HFF-Myc (cell line): ENCODE results near the gene COX10.

Source experiments
- DNase-seq: peaks from one replicate; pipeline ENCODE4 v3.0.0-alpha.2; 2011; ENCODE audit warnings: low read depth; ENCODE audit errors: extremely low read depth
- H3K4me3 ChIP-seq: replicated peaks from 2 replicates; pipeline ENCODE4 v1.5.1; 2011; ENCODE audit warnings: low read depth, mild to moderate bottlenecking, control low read depth, low read length
- TF ChIP-seq, protein P1 (sequence below): IDR thresholded peaks from 2 replicates; pipeline ENCODE4 v1.5.1; 2012; ENCODE audit warnings: mild to moderate bottlenecking, low read depth, low read length, control low read depth; ENCODE audit errors: missing control alignments

Gene COX10

DNA sequence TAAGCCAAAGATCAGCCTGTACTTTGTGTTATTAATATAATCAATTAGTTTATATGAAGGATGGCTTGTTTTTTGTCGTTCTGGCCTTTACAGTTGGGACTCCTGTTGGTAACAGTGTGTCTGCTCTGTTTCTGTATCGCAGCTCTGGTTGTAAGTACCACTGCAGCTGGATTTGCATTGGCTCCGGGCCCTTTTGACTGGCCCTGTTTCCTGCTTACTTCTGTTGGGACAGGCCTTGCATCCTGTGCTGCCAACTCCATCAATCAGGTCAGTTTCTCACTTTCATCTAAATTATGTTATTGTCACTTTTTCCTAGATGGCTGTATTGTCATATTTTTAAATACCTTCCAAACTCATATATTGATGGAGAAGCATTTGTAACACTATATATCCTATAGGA is 32.7 kb downstream of the COX10 start:
- TF ChIP-seq, protein P1, sequence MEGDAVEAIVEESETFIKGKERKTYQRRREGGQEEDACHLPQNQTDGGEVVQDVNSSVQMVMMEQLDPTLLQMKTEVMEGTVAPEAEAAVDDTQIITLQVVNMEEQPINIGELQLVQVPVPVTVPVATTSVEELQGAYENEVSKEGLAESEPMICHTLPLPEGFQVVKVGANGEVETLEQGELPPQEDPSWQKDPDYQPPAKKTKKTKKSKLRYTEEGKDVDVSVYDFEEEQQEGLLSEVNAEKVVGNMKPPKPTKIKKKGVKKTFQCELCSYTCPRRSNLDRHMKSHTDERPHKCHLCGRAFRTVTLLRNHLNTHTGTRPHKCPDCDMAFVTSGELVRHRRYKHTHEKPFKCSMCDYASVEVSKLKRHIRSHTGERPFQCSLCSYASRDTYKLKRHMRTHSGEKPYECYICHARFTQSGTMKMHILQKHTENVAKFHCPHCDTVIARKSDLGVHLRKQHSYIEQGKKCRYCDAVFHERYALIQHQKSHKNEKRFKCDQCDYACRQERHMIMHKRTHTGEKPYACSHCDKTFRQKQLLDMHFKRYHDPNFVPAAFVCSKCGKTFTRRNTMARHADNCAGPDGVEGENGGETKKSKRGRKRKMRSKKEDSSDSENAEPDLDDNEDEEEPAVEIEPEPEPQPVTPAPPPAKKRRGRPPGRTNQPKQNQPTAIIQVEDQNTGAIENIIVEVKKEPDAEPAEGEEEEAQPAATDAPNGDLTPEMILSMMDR: no peak

DNA sequence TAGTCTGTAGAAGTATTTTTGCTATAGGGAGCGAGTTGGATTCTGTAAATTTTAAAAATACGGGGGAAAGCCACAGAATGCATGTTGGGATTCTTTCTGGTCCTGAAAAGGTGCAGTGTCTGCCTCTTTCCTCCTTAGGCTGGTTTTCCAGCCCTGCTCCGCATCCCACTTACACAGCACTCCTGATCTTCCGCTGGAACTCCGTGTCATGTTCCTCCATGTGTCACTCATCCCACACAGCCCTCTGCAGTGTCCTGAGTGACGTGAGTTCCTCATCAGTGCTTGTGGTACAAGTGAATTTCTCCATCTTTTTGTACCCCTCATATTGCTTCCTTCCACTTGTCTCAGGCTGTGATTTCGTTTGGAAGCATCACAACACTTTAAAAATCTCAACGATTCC is 34.5 kb downstream of the COX10 start:
- no peak overlapping the region for H3K4me3 ChIP-seq
- TF ChIP-seq, protein P1: no peak
- DNase-seq: no peak

More for the DNA sequence above, 32.7 kb downstream of the COX10 start:
- no peak overlapping the region for H3K4me3 ChIP-seq
- no peak for DNase-seq

DNA sequence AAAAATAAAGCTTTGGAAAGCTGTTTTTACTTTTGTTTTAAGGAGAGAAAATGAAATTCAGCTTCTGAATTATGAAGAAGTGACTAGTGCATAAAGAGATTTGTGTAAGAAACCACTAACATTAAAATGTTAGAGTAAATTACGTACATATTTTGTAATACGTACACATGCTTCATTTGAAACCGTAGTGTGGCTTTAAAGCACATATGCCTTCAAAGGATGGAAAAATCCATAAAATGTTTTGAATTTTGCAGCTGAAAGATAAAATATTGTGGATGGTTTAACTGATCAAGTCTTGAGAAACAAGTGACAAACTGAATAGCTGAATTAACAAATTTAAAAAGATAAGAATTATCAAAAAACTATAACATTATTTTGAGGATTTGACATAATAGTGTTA is 35.4 kb downstream of the COX10 start:
- TF ChIP-seq, protein P1: no peak
- no peak overlapping the region for H3K4me3 ChIP-seq
- DNase-seq: no peak

DNA sequence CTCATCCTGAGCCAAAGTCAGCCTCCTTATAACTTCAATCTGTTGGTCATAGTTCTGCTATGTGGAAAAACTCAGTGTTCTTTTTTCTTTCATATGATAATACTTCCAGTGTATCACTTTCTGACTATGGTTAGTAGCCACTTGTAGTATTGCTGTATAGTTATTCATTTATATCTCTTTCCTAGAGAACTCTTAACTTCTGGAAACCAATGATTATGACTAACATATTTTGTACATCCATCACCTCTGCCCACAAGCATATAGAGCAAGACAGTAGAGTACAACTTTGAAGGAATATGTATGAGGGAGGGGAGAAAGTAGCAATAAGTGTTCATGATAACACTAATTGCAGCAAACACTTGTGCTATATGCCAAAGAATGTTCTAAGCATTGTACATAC is 38.6 kb downstream of the COX10 start:
- TF ChIP-seq, protein P1: no peak
- no peak for DNase-seq

DNA sequence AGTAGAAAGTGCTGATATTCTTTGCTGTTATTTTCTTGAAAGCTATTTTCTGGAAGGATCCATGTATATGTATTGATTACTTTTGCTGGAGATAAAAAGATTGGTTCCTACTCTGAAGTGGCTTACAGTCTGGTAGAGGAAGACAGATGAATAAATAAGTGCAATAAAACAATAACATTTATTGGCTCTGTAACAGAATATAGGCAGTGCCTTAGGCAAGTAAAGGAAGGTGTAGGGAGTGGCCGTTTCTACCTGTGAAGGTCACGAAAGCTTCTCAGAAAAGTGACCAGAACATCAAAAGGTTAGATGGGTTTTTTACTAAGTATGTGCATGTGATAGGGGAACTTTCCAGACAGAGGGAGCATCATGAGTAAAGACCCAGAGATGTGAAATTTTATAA is 43.1 kb downstream of the COX10 start:
- no peak for DNase-seq
- no peak overlapping the region for H3K4me3 ChIP-seq
- TF ChIP-seq, protein P1: no peak

More for the DNA sequence above, 38.6 kb downstream of the COX10 start:
- no peak overlapping the region for H3K4me3 ChIP-seq

DNA sequence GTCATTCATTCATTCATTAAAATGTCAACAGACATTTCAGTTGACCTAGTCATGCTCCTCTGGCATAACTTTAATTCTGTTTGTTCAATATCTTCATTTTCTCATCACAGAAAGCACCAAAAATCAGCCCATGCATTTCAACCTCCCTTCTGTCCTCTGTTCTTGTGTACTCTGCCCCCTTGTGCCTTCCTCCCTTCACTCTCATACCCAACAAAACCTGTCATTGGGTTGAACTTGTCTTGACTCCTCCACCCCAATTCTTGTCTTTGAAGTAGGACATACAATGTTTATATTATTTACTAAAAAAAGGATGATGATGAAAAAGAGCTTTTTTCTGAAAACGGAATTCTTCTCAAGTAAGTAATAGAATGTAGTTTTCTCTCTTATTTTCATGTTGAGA is 43.8 kb downstream of the COX10 start:
- no peak overlapping the region for H3K4me3 ChIP-seq
- TF ChIP-seq, protein P1: no peak
- no peak for DNase-seq
